ENCODE results near the gene TCAP.

- TF ChIP-seq EP300 (IDR thresholded peaks at IDR 0.05) = no peak
- no peak for TF ChIP-seq CTCF (IDR thresholded peaks at IDR 0.05)
- no peak for TF ChIP-seq POLR2A (IDR thresholded peaks at IDR 0.05)
Measured at GRCh38 chr17:39659279-39660010, 5.7 kb upstream of the TCAP start.
